ENCODE data around the gene ZNF296. TPM values are rescaled to one million over a fixed set of nuclear protein-coding genes. Genes with fewer than 3 reads are reported as not detected.

ZNF296 gene
- total RNA-seq, 1 experiment from 2014 or later = 9.2 TPM

- Histone ChIP-seq H3K4me2 (ENCODE audit: low read length) (no peak overlapping the region), H3K9ac (ENCODE audit: low read length) (no peak overlapping the region), H3K9me3 (ENCODE audit: control insufficient read depth in 1 of 2, insufficient read depth in 1 of 2, low read depth in 1 of 2, low read length in 2 of 2) (no peaks in the 10 kb centered on the region), H3K79me2 (ENCODE audit: insufficient read depth, low read length) (peaks cover 98% of the 10 kb centered on the region), H4K20me1 (ENCODE audit: insufficient read depth) (peaks cover 4% of the 10 kb centered on the region; the same call in 1 of the 2 replicates), H3K36me3 (ENCODE audit: control insufficient read depth in 1 of 2, insufficient read depth in 2 of 2, low read length in 2 of 2) (peaks cover 32 to 33% of the 10 kb centered on the region in 2 experiments), H2AFZ (ENCODE audit: low read depth, low read length, poor library complexity, severe bottlenecking) (no peak overlapping the region), H3K27me3 (ENCODE audit: insufficient read depth, low read length) (no peaks in the 10 kb centered on the region), H3K27ac (ENCODE audit: low read depth, low read length) (no peak overlapping the region), H3K4me1 (ENCODE audit: control insufficient read depth in 1 of 2, insufficient read depth in 2 of 2, low read length in 2 of 2) (peaks cover 7 to 27% of the 10 kb centered on the region in 2 experiments), H3K9me2 (ENCODE audit: insufficient read depth) (no peaks in the 10 kb centered on the region), H3K4me3 (replicated peaks in 1 of 2; ENCODE audit: low read depth in 1 of 2, low read length in 2 of 2) (no peak overlapping the region)
- TF ChIP-seq EZH2phosphoT487 (IDR thresholded peaks at IDR 0.05; ENCODE audit: borderline replicate concordance) (no peak), ZNF274 (IDR thresholded peaks at IDR 0.05; ENCODE audit: low read depth, low read length) (no peak), ELF1 (IDR thresholded peaks at IDR 0.05; ENCODE audit: borderline replicate concordance, low read depth) (no peak), POLR2A (IDR thresholded peaks at IDR 0.05; ENCODE audit: borderline replicate concordance, extremely low read depth, insufficient read depth, insufficient read length) (no peak), TCF7L2 (IDR thresholded peaks at IDR 0.05; ENCODE audit: borderline replicate concordance, extremely low read depth, insufficient read depth, insufficient read length) (no peak), CBX3 (IDR thresholded peaks at IDR 0.05; ENCODE audit: low read depth) (no peak), ZFX (IDR thresholded peaks at IDR 0.05) (no peak)
- intact Hi-C loops (cut with micrococcal nuclease) = no loop called here
- RAD21 ChIA-PET (ENCODE audit: low non-redundant PET in 1 of 2, low total read pairs in 2 of 2, uncharacterized antibody in 2 of 2, unreplicated experiment in 2 of 2) = no interaction called here
- POLR2A ChIA-PET = no interaction called here
- ATAC-seq = no peak
- no TSS peak for BruUV-seq (replicated peaks)
- CTCF ChIA-PET = interaction anchor here (1.8 kb wide), 1 partner anchor 12 kb away, joined by 7 read pairs; no protein-coding TSS in a partner anchor
- no peak for DNase-seq (ENCODE audit: low read depth, low spot score)
Measured at GRCh38 chr19:45047188-45047797, 29.0 kb downstream of the ZNF296 start.

- Histone ChIP-seq H3K9me3 (ENCODE audit: control insufficient read depth in 1 of 2, insufficient read depth in 1 of 2, low read depth in 1 of 2, low read length in 2 of 2) (no peaks in the 10 kb centered on the region), H3K27ac (ENCODE audit: low read depth, low read length) (no peak overlapping the region), H3K4me3 (replicated peaks in 1 of 2; ENCODE audit: low read depth in 1 of 2, low read length in 2 of 2) (no peak overlapping the region), H4K20me1 (ENCODE audit: insufficient read depth) (0 out of 2 replicates have a peak, but pooled peaks cover 3% of the 10 kb centered on the region), H2AFZ (ENCODE audit: low read depth, low read length, poor library complexity, severe bottlenecking) (no peak overlapping the region), H3K9me2 (ENCODE audit: insufficient read depth) (no peaks in the 10 kb centered on the region), H3K4me2 (ENCODE audit: low read length) (no peak overlapping the region), H3K4me1 (ENCODE audit: control insufficient read depth in 1 of 2, insufficient read depth in 2 of 2, low read length in 2 of 2) (peaks cover 6 to 25% of the 10 kb centered on the region in 2 experiments), H3K36me3 (ENCODE audit: control insufficient read depth in 1 of 2, insufficient read depth in 2 of 2, low read length in 2 of 2) (peaks cover 35 to 38% of the 10 kb centered on the region in 2 experiments), H3K79me2 (ENCODE audit: insufficient read depth, low read length) (peaks cover 98% of the 10 kb centered on the region), H3K9ac (ENCODE audit: low read length) (no peak overlapping the region), H3K27me3 (ENCODE audit: insufficient read depth, low read length) (no peaks in the 10 kb centered on the region)
- RAD21 ChIA-PET (ENCODE audit: low non-redundant PET in 1 of 2, low total read pairs in 2 of 2, uncharacterized antibody in 2 of 2, unreplicated experiment in 2 of 2) = no interaction called here
- TF ChIP-seq JUND (IDR thresholded peaks at IDR 0.05) = no peak
- TF ChIP-seq EZH2 (IDR thresholded peaks at IDR 0.05) = no peak
- CTCF ChIA-PET = interaction anchor here (1.8 kb wide), 1 partner anchor 13 kb away, joined by 7 read pairs; no protein-coding TSS in a partner anchor
- ATAC-seq = no peak
- no TSS peak for BruUV-seq (replicated peaks)
- intact Hi-C loops (cut with micrococcal nuclease) = no loop called here
- POLR2A ChIA-PET = no interaction called here
- no peak for DNase-seq (ENCODE audit: low read depth, low spot score)
Measured at GRCh38 chr19:45046355-45046754, 29.9 kb downstream of the ZNF296 start.

All from HCT116 (cell line).